GM10248 (cell line): ENCODE measurements around the gene PRKCH.

Experiments
- CTCF ChIA-PET: fragments of 300-600 bp; sonication (Branson Sonifier 250); formaldehyde crosslinking; extraction: SDS; loops from one replicate; lab custom pipeline; 2021; ENCODE audit warnings: antibody characterized with exemption; lab: Yijun Ruan, JAX
- POLR2A ChIA-PET: fragments of 350-650 bp; sonication (Branson Sonifier 250); formaldehyde crosslinking; extraction: SDS; loops from one replicate; lab custom pipeline; 2020; ENCODE audit warnings: antibody characterized with exemption; lab: Yijun Ruan, JAX
- DNase-seq: peaks from one replicate; pipeline ENCODE4 v3.0.0; 2012; ENCODE audit errors: extremely low spot score
- TF ChIP-seq, protein P1 (sequence below): IDR thresholded peaks from 2 replicates; pipeline ENCODE4 v1.5.1; 2012; ENCODE audit warnings: mild to moderate bottlenecking, low read depth; ENCODE audit errors: extremely low read depth, missing control alignments, control extremely low read depth

The PRKCH gene

DNA sequence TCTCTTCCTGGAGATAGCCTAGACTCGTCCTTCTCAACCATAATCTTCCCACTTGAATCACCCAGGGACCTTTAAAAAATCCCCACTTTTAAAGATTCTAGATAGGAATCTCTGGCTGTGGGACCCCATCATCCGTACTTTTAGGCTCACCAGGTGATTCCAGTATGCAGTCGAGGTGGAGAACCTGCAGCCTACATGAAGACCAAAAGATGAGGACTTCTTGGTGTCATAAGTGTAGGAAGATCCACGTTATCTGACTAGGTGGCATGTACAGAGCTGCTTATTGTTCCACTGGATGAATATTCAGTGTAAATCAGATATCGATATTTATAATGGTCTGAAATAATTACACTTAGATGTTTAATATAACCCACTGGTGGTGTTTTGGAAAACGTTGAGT lies 2.6 kb downstream of the PRKCH start:
- CTCF ChIA-PET = interaction anchor here (3.1 kb wide), 1 partner anchor 8 kb away, joined by 12 read pairs; no protein-coding TSS in a partner anchor
- POLR2A ChIA-PET = no interaction called here
- TF ChIP-seq, protein P1, sequence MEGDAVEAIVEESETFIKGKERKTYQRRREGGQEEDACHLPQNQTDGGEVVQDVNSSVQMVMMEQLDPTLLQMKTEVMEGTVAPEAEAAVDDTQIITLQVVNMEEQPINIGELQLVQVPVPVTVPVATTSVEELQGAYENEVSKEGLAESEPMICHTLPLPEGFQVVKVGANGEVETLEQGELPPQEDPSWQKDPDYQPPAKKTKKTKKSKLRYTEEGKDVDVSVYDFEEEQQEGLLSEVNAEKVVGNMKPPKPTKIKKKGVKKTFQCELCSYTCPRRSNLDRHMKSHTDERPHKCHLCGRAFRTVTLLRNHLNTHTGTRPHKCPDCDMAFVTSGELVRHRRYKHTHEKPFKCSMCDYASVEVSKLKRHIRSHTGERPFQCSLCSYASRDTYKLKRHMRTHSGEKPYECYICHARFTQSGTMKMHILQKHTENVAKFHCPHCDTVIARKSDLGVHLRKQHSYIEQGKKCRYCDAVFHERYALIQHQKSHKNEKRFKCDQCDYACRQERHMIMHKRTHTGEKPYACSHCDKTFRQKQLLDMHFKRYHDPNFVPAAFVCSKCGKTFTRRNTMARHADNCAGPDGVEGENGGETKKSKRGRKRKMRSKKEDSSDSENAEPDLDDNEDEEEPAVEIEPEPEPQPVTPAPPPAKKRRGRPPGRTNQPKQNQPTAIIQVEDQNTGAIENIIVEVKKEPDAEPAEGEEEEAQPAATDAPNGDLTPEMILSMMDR = no peak
- no peak for DNase-seq

DNA sequence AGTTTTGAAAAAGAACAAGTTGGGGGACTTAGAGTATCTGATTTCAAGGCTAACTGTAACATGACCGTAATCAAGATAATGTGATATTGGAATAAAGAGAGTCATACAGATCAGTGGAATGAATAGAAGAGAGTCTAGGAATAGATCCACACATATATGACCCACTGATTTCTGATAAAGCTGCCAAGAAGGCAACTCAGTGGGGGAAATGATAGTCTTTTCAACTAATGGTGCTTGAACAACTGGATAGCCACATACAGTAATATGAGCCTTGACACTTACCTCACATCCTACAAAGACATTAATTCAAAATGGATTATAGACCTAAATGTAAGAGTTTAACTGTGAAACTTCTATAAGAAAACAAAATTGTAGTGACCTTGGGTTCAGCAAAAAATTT lies 3.8 kb downstream of the PRKCH start:
- DNase-seq = no peak
- TF ChIP-seq, protein P1 = no peak
- POLR2A ChIA-PET = no interaction called here
- CTCF ChIA-PET = no interaction called here

DNA sequence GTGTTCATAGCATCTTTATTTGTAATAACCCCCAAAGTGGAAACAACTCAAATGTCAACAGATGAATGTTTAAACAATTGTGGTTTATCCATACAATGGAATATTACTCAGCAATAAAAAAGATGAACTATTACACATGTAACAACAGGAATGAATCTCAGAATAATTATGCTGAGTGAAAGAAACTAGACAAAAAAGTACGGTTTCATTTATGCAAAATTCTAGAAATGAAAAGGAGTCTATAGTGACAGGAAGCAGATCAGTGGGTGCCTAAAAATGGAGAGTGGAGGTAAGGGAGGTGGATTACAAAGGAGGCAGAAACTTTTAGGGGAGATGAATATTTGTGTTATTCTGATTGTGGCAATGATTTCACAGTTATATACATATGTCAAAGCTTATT lies 4.8 kb downstream of the PRKCH start:
- CTCF ChIA-PET = no interaction called here
- POLR2A ChIA-PET = no interaction called here
- TF ChIP-seq, protein P1 = no peak
- DNase-seq = no peak

DNA sequence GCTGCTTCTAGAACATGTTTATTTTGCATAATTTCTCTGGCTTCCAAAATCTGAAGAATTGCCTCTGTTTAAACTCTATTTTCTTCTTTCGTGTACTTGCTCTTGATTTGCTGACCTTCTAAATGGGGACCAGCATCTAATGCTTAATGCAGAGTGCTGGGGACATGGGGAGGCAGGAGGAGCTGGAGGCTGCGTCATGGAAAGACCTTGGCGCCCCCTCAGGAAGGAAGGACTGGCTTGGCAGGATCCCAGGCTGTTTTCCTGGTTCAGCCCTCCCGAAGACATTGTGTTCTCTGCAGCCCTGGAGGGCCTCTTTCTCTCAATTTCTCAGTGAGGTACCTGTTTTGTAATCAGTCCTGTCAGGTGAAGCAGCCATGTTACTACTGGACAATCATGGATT lies 5.5 kb downstream of the PRKCH start:
- TF ChIP-seq, protein P1 = no peak
- no peak for DNase-seq
- ChIA-PET POLR2A (no interaction called here), CTCF (no interaction called here)

DNA sequence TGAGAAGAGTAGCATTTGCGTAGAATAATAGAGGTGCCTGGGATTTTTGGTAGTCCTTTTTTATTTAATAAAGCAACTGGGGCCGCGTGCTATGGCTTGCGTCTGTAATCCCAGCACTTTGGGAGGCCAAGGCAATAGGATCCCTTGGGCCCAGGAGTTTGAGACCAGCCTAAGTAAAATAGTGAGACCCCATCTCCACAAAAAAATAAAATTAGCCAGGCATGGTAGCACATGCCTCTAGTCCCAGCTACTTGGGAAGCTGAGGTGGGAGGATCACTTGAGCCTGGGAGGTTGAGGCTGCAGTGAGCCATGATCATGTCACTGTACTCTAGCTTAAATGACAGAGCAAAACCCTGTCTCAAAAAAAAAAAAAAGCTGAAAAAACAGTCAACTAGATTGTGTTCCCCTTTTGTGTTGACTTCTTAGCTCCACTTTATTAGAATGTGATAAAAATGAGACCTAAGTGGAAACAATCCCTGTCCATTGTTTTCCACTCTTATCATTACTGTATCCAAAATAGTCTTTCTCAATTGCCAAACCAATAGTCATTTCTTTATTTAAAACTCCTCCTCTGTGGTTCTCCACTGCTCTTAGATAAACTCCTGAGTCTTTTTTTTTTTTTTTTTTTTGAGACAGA lies 7.4 kb downstream of the PRKCH start:
- CTCF ChIA-PET = no interaction called here

DNA sequence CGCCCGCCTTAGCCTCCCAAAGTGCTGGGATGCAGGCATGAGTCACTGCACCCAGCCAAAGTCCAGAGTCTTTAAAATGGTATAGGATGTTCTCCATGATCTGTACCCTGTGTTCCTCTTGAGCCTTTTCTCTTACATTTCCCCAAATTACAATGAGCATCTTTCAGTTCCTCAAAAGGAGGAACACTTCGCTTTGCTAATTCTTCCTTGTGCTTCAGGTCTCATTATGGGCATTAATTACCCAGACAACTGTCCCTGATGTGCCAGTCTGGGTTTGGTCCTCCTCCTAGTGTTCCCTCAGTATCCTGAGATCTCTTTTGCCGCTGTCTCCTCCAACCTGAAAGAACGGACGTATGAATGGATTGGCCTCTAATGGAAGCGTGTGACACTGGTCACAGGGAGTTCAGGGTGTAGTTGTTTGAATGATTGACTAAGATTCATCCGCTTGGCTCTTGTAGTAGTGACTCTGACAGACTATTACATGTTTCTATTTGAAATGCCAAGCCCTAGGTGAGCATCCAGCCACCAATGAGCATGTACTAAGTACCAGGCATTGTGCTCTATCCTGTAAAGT lies 8.2 kb downstream of the PRKCH start:
- ChIA-PET CTCF (interaction anchor here (1.0 kb wide), 1 partner anchor 8 kb away, joined by 3 read pairs; the partner anchor contains the start of gene PRKCH), POLR2A (no interaction called here)
- no peak for DNase-seq
- TF ChIP-seq, protein P1 = no peak

More for the DNA sequence above, 7.4 kb downstream of the PRKCH start:
- DNase-seq = no peak
- TF ChIP-seq, protein P1 = no peak
- POLR2A ChIA-PET = no interaction called here
